ENCODE results near the gene LUZP1. TPM values are rescaled to one million over a fixed set of nuclear protein-coding genes. Genes with fewer than 3 reads are reported as not detected.

The LUZP1 gene
- total and polyA plus RNA-seq, 2 donors (not counting 1 experiment from before 2014, with no cell fraction given) = 18.8 to 27.2 TPM

DNA sequence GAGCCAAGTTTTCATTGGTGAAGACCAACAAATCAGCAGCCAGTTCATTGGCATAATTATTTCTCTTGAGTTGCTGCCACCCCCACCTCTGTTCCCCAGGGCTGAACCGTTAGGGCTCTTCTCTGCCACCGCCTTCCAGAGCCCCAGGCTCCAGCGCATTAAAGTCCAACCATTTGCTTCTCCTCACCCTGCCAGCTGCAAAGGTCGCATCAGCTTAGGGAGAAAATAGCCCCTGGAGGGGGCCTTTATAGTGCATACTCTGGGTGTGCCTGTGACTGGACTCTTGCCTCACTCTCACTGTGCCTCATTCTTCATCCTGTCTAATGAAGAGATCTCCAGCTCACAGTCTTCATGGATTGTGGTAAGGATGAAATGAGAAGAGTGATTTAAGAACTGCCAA is 99.0 kb downstream of the LUZP1 start:
- no peaks in the 10 kb centered on the region for H3K79me2 ChIP-seq (ENCODE audit: control insufficient read depth, insufficient read depth, low read length)
- H3K4me3 ChIP-seq (replicated peaks in 1 of 4; ENCODE audit: control extremely low read depth in 1 of 4, insufficient read depth in 1 of 4, low read depth in 3 of 4, low read length in 4 of 4) = no peak overlapping the region
- TF ChIP-seq, protein P1, sequence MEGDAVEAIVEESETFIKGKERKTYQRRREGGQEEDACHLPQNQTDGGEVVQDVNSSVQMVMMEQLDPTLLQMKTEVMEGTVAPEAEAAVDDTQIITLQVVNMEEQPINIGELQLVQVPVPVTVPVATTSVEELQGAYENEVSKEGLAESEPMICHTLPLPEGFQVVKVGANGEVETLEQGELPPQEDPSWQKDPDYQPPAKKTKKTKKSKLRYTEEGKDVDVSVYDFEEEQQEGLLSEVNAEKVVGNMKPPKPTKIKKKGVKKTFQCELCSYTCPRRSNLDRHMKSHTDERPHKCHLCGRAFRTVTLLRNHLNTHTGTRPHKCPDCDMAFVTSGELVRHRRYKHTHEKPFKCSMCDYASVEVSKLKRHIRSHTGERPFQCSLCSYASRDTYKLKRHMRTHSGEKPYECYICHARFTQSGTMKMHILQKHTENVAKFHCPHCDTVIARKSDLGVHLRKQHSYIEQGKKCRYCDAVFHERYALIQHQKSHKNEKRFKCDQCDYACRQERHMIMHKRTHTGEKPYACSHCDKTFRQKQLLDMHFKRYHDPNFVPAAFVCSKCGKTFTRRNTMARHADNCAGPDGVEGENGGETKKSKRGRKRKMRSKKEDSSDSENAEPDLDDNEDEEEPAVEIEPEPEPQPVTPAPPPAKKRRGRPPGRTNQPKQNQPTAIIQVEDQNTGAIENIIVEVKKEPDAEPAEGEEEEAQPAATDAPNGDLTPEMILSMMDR (conservative IDR thresholded peaks at IDR 0.05 in 1 of 2, IDR thresholded peaks at IDR 0.05 in 1 of 2; ENCODE audit: low read depth in 1 of 2, low read length in 2 of 2) = no peak
- TF ChIP-seq EZH2 (IDR thresholded peaks at IDR 0.05; ENCODE audit: low read length, missing control alignments) = no peak
- H3K9ac ChIP-seq (ENCODE audit: insufficient read depth, low read length) = no peak overlapping the region
- DNase-seq (ENCODE audit: low read depth in 2 of 2) = no peak
- no peaks in the 10 kb centered on the region for H3K27me3 ChIP-seq (ENCODE audit: control insufficient read depth, insufficient read depth, low read length)
- H3K4me1 ChIP-seq (ENCODE audit: control insufficient read depth, extremely low read depth, insufficient read depth, low read length) = no peaks in the 10 kb centered on the region
- H3K9me3 ChIP-seq (ENCODE audit: control insufficient read depth, insufficient read depth, low read depth, low read length) = no peaks in the 10 kb centered on the region
- no peak overlapping the region for H2AFZ ChIP-seq (ENCODE audit: low read length)
- H3K4me2 ChIP-seq (ENCODE audit: extremely low read depth, insufficient read depth, low read length) = no peak overlapping the region
- no peak overlapping the region for H3K27ac ChIP-seq (ENCODE audit: insufficient read depth, low read length)
- no peaks in the 10 kb centered on the region for H4K20me1 ChIP-seq (ENCODE audit: control insufficient read depth, extremely low read depth, insufficient read depth, low read length)
- H3K36me3 ChIP-seq (ENCODE audit: control insufficient read depth, insufficient read depth, low read length) = peaks cover 4% of the 10 kb centered on the region

- Histone ChIP-seq H3K4me1 (ENCODE audit: control insufficient read depth, extremely low read depth, insufficient read depth, low read length) (no peaks in the 10 kb centered on the region), H3K4me3 (replicated peaks in 1 of 4; ENCODE audit: control extremely low read depth in 1 of 4, insufficient read depth in 1 of 4, low read depth in 3 of 4, low read length in 4 of 4) (no peak overlapping the region), H2AFZ (ENCODE audit: low read length) (no peak overlapping the region), H4K20me1 (ENCODE audit: control insufficient read depth, extremely low read depth, insufficient read depth, low read length) (no peaks in the 10 kb centered on the region), H3K9ac (ENCODE audit: insufficient read depth, low read length) (no peak overlapping the region), H3K79me2 (ENCODE audit: control insufficient read depth, insufficient read depth, low read length) (no peaks in the 10 kb centered on the region), H3K27ac (ENCODE audit: insufficient read depth, low read length) (no peak overlapping the region), H3K27me3 (ENCODE audit: control insufficient read depth, insufficient read depth, low read length) (no peaks in the 10 kb centered on the region), H3K36me3 (ENCODE audit: control insufficient read depth, insufficient read depth, low read length) (peaks cover 4% of the 10 kb centered on the region), H3K9me3 (ENCODE audit: control insufficient read depth, insufficient read depth, low read depth, low read length) (no peaks in the 10 kb centered on the region), H3K4me2 (ENCODE audit: extremely low read depth, insufficient read depth, low read length) (no peak overlapping the region)
- TF ChIP-seq, protein P1 (conservative IDR thresholded peaks at IDR 0.05 in 1 of 2, IDR thresholded peaks at IDR 0.05 in 1 of 2; ENCODE audit: low read depth in 1 of 2, low read length in 2 of 2) = no peak
- no peak for DNase-seq (ENCODE audit: low read depth in 2 of 2)
Observed at GRCh38 chr1:23069149-23069548, 99.5 kb downstream of the LUZP1 start.

DNA sequence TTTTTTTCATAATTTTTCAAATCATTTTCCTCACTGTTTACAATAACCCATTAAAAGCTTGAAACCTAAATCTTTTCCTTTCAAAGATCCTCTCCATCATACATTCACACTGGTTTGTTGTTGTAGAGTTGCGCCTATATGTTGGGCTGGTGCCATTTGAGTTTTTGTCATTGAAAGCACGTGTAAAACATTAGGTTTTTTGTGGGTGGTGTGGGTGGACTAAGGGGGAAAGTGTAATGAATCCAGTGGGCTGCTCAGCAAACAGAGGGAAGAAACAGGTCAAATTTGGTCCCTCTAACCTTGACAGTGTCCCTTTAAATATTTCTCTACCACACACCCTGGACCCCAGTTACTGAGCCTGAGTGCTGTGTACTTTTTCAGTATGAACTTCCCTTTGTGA is 102.6 kb downstream of the LUZP1 start:
- H3K4me1 ChIP-seq (ENCODE audit: control insufficient read depth, extremely low read depth, insufficient read depth, low read length) = no peaks in the 10 kb centered on the region
- no peaks in the 10 kb centered on the region for H3K9me3 ChIP-seq (ENCODE audit: control insufficient read depth, insufficient read depth, low read depth, low read length)
- no peak for DNase-seq (ENCODE audit: low read depth in 2 of 2)
- no peak overlapping the region for H3K4me3 ChIP-seq (replicated peaks in 1 of 4; ENCODE audit: control extremely low read depth in 1 of 4, insufficient read depth in 1 of 4, low read depth in 3 of 4, low read length in 4 of 4)
- H3K27me3 ChIP-seq (ENCODE audit: control insufficient read depth, insufficient read depth, low read length) = no peaks in the 10 kb centered on the region
- no peak for TF ChIP-seq EZH2 (IDR thresholded peaks at IDR 0.05; ENCODE audit: low read length, missing control alignments)
- TF ChIP-seq, protein P1 (conservative IDR thresholded peaks at IDR 0.05 in 1 of 2, IDR thresholded peaks at IDR 0.05 in 1 of 2; ENCODE audit: low read depth in 1 of 2, low read length in 2 of 2) = no peak
- H2AFZ ChIP-seq (ENCODE audit: low read length) = no peak overlapping the region
- H4K20me1 ChIP-seq (ENCODE audit: control insufficient read depth, extremely low read depth, insufficient read depth, low read length) = no peaks in the 10 kb centered on the region
- H3K9ac ChIP-seq (ENCODE audit: insufficient read depth, low read length) = no peak overlapping the region
- H3K27ac ChIP-seq (ENCODE audit: insufficient read depth, low read length) = no peak overlapping the region
- H3K79me2 ChIP-seq (ENCODE audit: control insufficient read depth, insufficient read depth, low read length) = no peaks in the 10 kb centered on the region
- peaks cover 4% of the 10 kb centered on the region for H3K36me3 ChIP-seq (ENCODE audit: control insufficient read depth, insufficient read depth, low read length)
- no peak overlapping the region for H3K4me2 ChIP-seq (ENCODE audit: extremely low read depth, insufficient read depth, low read length)

Data from fibroblast of lung (primary cell).